Activated CD4-positive, alpha-beta T cell treated with anti-CD3 and anti-CD28 coated beads, Interleukin-2, amount 10 ng/mL, durations not matched to agents 24 days and 14 days (primary cell): ENCODE measurements around the gene SPACA4. TPM values are rescaled to one million over a fixed set of nuclear protein-coding genes. Genes with fewer than 3 reads are reported as not detected.

Experiments used
- DNase-seq: peaks from one replicate; pipeline ENCODE4 v3.0.0; 2022
- H3K27ac Mint-ChIP-seq: one replicate; pipeline ENCODE4 v1.8.0; 2022; ENCODE audit warnings: mild to moderate bottlenecking, mixed read lengths
- H3K27me3 Mint-ChIP-seq: one replicate; pipeline ENCODE4 v1.8.0; 2022; ENCODE audit warnings: mixed read lengths
- H3K36me3 Mint-ChIP-seq: one replicate; pipeline ENCODE4 v1.8.0; 2022; ENCODE audit warnings: low read depth, mild to moderate bottlenecking, mixed read lengths
- H3K4me1 Mint-ChIP-seq: one replicate; pipeline ENCODE4 v1.8.0; 2021; ENCODE audit warnings: mixed read lengths
- H3K4me3 Mint-ChIP-seq: one replicate; pipeline ENCODE4 v1.8.0; 2022; ENCODE audit warnings: mild to moderate bottlenecking, moderate library complexity, mixed read lengths
- H3K9me3 Mint-ChIP-seq: one replicate; pipeline ENCODE4 v1.8.0; 2021; ENCODE audit warnings: mixed read lengths
- intact Hi-C: fragments of 100-400 bp; cut with micrococcal nuclease; formaldehyde crosslinking; loops from one replicate; pipeline ENCODE4 v1.15.1; 2023
- total RNA-seq: library from RNA; stranded (reverse); gene quantifications from 2 replicates; pipeline ENCODE4 v1.2.3, GENCODE V29; 2022

Gene SPACA4
- total RNA-seq, 1 donor from 2014 or later, result not detected

GRCh38 chr19:48650974-48651682 is 44.6 kb downstream of the SPACA4 start:
- Mint-ChIP-seq H3K9me3 (no peaks in the 10 kb centered on the region), H3K27me3 (no peaks in the 10 kb centered on the region), H3K36me3 (no peaks in the 10 kb centered on the region), H3K27ac (no peak overlapping the region), H3K4me1 (peaks cover 23% of the 10 kb centered on the region), H3K4me3 (no peak overlapping the region)
- intact Hi-C loops, result no loop called here
- no peak for DNase-seq

DNA sequence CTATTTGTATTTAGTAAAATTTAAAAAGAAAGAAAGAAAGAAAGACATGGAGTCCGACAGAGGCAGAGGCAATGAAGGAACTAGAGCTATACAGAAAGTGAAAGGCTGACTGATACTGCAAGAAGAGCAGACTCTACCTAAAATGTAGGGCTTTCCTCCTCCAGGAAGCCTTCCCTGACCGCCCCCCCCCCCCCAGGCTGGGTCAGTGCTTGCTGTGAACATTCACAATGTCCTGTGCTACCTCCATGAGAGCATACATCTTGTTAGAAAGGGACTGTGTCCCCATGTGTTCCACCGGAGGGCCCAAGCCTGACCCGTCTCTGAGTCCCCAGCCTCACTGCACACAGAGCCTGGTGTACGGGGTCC is 45.1 kb downstream of the SPACA4 start:
- Mint-ChIP-seq H3K36me3 (no peaks in the 10 kb centered on the region), H3K4me1 (peaks cover 20% of the 10 kb centered on the region), H3K27me3 (no peaks in the 10 kb centered on the region), H3K27ac (no peak overlapping the region), H3K9me3 (no peaks in the 10 kb centered on the region), H3K4me3 (no peak overlapping the region)
- no peak for DNase-seq
- intact Hi-C loops, result no loop called here

DNA sequence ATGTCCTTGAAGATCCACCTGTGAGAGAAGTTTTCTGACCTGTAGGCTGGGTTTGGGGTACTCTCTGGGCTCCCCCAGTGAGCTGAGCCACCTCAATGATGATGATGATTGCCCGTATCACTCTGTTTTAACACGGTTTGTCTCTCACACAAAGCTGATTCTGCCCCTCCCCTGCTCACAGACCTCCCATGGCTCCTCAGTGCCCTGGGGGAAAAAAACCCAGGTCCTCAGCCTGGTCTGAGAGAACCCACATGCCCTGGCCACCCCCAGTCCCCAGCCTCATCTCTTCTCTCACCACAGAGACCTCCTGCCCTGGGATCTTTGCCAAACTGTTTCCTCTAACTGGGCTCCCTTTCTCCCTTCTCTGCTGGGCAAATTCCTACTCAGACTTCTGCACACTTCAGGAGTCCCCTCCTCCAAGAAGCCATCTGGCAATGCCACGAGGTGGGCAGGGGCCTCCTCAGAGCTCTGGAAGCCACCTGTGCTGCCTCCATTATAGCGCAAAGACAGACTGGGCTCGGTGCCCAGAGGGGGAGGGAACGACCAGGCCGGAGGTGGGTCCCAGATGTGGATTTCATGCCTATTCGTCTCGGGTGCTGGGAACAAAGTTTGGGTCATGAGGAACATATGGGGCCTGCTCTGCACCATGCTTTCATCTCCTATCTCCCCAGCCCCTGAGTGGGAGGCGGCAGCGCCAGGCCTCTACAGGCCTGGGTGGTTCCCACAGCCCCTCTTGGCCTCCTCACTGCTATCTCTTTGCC is 47.9 kb downstream of the SPACA4 start:
- intact Hi-C loops, result no loop called here

DNA sequence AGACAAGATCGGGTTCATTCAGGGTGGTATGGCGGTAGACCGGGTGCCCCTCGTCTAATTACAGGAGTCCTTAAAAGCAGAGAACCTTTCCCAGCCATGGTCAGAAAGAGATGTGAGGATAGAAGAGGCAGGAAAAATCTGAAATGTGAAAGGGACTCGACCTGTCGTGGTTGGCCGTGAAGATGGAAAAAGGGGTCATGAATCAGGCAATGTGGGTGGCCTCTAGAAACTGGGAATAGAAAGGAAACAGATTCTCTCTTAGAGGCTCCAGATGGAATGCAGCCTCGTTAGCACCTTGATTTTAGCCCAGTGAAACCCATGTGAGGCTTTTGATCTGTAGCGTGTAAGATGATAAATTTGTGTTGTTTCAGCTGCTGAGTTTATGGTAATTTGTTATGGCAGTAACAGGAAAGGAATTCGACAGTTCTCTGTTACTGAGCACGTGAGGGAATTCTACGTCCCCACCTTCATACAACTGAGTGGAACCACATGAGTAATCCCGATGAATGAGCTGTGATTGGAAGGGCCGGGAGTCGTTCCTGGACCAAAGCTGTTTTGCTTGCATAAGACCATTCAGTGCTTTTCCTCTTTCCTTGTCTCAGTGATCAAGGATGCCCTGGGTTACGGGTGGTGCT is 50.4 kb downstream of the SPACA4 start:
- Mint-ChIP-seq H3K4me1 (peaks cover 12% of the 10 kb centered on the region), H3K9me3 (no peaks in the 10 kb centered on the region), H3K4me3 (no peak overlapping the region), H3K27me3 (peaks cover 8% of the 10 kb centered on the region), H3K27ac (no peak overlapping the region), H3K36me3 (no peaks in the 10 kb centered on the region)
- DNase-seq, result no peak
- intact Hi-C loops, result no loop called here

More for the DNA sequence above, 47.9 kb downstream of the SPACA4 start:
- no peak for DNase-seq
- Mint-ChIP-seq H3K4me3 (no peak overlapping the region), H3K9me3 (no peaks in the 10 kb centered on the region), H3K27me3 (peaks cover 8% of the 10 kb centered on the region), H3K36me3 (no peaks in the 10 kb centered on the region), H3K27ac (no peak overlapping the region), H3K4me1 (peaks cover 13% of the 10 kb centered on the region)

Other genes with a start within 250 kb of the SPACA4 start
- gene TMEM143, start 242.8 kb upstream of the SPACA4 start, total RNA-seq, result 13.1 and 13.4 TPM in 2 replicates
- 0.33 TPM in 1 of 2 replicates, not detected in the other for gene SYNGR4, start 242.4 kb upstream of the SPACA4 start, total RNA-seq
- gene KDELR1, start 215.2 kb upstream of the SPACA4 start, total RNA-seq, result 75.5 and 77.7 TPM in 2 replicates
- 0.16 and 0.26 TPM in 2 replicates for gene GRIN2D, start 213.1 kb upstream of the SPACA4 start, total RNA-seq
- gene GRWD1, start 160.8 kb upstream of the SPACA4 start, total RNA-seq, result 89.1 and 90.6 TPM in 2 replicates
- gene KCNJ14, start 151.2 kb upstream of the SPACA4 start, total RNA-seq, result 2.4 TPM in 2 replicates
- gene CYTH2, start 137.4 kb upstream of the SPACA4 start, total RNA-seq, result 30.6 and 31.6 TPM in 2 replicates
- gene LMTK3, start 94.9 kb upstream of the SPACA4 start, total RNA-seq, result 3.0 and 3.6 TPM in 2 replicates
- not detected in 2 replicates for gene SULT2B1, start 54.6 kb upstream of the SPACA4 start, total RNA-seq
- gene FAM83E, start 8.3 kb downstream of the SPACA4 start, total RNA-seq, result 5.1 and 6.4 TPM in 2 replicates
- 1,885 and 1,938 TPM in 2 replicates for gene RPL18, start 12.4 kb downstream of the SPACA4 start, total RNA-seq
- 36.4 and 39.0 TPM in 2 replicates for gene SPHK2, start 12.8 kb downstream of the SPACA4 start, total RNA-seq
- gene DBP, start 30.6 kb downstream of the SPACA4 start, total RNA-seq, result 10.7 and 11.2 TPM in 2 replicates
- 10.9 and 12.5 TPM in 2 replicates for gene CA11, start 39.4 kb downstream of the SPACA4 start, total RNA-seq
- 0.30 and 0.78 TPM in 2 replicates for gene NTN5, start 66.3 kb downstream of the SPACA4 start, total RNA-seq
- not detected in 2 replicates for gene FUT2, start 89.2 kb downstream of the SPACA4 start, total RNA-seq
- 1.2 and 1.4 TPM in 2 replicates for gene MAMSTR, start 113.0 kb downstream of the SPACA4 start, total RNA-seq
- 0.71 and 0.82 TPM in 2 replicates for gene RASIP1, start 133.9 kb downstream of the SPACA4 start, total RNA-seq
- gene IZUMO1, start 140.2 kb downstream of the SPACA4 start, total RNA-seq, result 0.21 TPM in 1 of 2 replicates, not detected in the other
- gene FUT1, start 145.9 kb downstream of the SPACA4 start, total RNA-seq, result 0.23 and 0.26 TPM in 2 replicates
- gene FGF21, start 148.8 kb downstream of the SPACA4 start, total RNA-seq, result not detected in 2 replicates
- gene BCAT2, start 204.3 kb downstream of the SPACA4 start, total RNA-seq, result 90.3 and 95.7 TPM in 2 replicates
- gene HSD17B14, start 229.7 kb downstream of the SPACA4 start, total RNA-seq, result 0.44 and 0.47 TPM in 2 replicates